ENCODE measurements around the gene IGF2BP2.

The IGF2BP2 gene

DNA sequence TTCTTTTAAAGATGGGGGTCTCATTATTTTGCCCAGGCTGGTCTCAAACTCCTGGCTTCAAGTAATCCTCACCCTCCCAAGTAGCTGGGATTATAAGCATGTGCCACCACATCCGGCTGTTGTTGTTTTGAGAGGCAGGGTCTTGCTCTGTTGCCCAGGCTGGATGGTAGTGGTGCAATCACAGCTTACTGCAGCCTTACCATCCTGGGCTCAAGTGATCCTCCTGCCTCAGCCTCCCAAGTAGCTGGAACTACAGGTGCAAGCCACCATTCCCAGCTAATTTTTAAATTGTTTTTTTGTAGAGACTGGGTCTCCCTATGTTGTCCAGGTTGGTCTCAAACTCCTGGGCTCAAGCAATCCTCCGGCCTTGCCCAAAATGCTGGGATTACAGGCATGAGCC is 133.2 kb downstream of the IGF2BP2 start:
- H3K27ac ChIP-seq (replicated peaks; ENCODE audit: low read length): no peak overlapping the region
- no peak overlapping the region for H3K18ac ChIP-seq (ENCODE audit: low read length)
- H3K14ac ChIP-seq (ENCODE audit: low read length): no peak overlapping the region
- no peak overlapping the region for H2AFZ ChIP-seq (ENCODE audit: low read length)
- H3K79me1 ChIP-seq (ENCODE audit: low read depth, low read length): peaks cover 3% of the 10 kb centered on the region
- no peak overlapping the region for H2BK5ac ChIP-seq (ENCODE audit: low read length)
- no peak for DNase-seq (ENCODE audit: low spot score)
- H2BK120ac ChIP-seq (ENCODE audit: low read depth, low read length): no peak overlapping the region
- H3K36me3 ChIP-seq (replicated peaks in 1 of 2; ENCODE audit: control insufficient read depth in 2 of 2, insufficient read depth in 2 of 2, low read length in 2 of 2): peaks cover 24 to 86% of the 10 kb centered on the region in 2 donors
- H3K4me1 ChIP-seq (ENCODE audit: control insufficient read depth in 2 of 2, insufficient read depth in 1 of 2, low read depth in 1 of 2, low read length in 2 of 2): peaks cover 4 to 9% of the 10 kb centered on the region in 2 donors
- H3K4me2 ChIP-seq (ENCODE audit: insufficient read depth, low read length, poor library complexity, severe bottlenecking): no peak overlapping the region
- H3K23ac ChIP-seq (ENCODE audit: low read depth, low read length, poor library complexity): no peak overlapping the region
- H4K91ac ChIP-seq (ENCODE audit: low read depth, low read length, poor library complexity): no peak overlapping the region
- no peak overlapping the region for H2AK5ac ChIP-seq (ENCODE audit: low read depth, low read length)
- H2BK15ac ChIP-seq (ENCODE audit: low read length): no peak overlapping the region
- no peak overlapping the region for H3K4ac ChIP-seq (ENCODE audit: low read length)
- H4K8ac ChIP-seq (ENCODE audit: low read depth, low read length): no peak overlapping the region
- H3K27me3 ChIP-seq (ENCODE audit: control insufficient read depth in 3 of 3, insufficient read depth in 3 of 3, low read depth in 1 of 3, low read length in 3 of 3): no peaks in the 10 kb centered on the region
- H3K9me3 ChIP-seq (replicated peaks in 1 of 2; ENCODE audit: control insufficient read depth in 2 of 2, insufficient read depth in 1 of 2, low read depth in 1 of 2, low read length in 2 of 2): no peaks in the 10 kb centered on the region
- H2BK12ac ChIP-seq (ENCODE audit: low read length): no peak overlapping the region
- no peak overlapping the region for H3K4me3 ChIP-seq (ENCODE audit: low read length in 2 of 2)
- no CpG with 5 or more reads among the region's 2 CpGs for WGBS, 2 donors (ENCODE audit: extremely low coverage in 2 of 2, insufficient read length in 2 of 2, insufficient replicate concordance in 1 of 2)
- no peak overlapping the region for H3K9ac ChIP-seq (ENCODE audit: low read depth, low read length, poor library complexity)

DNA sequence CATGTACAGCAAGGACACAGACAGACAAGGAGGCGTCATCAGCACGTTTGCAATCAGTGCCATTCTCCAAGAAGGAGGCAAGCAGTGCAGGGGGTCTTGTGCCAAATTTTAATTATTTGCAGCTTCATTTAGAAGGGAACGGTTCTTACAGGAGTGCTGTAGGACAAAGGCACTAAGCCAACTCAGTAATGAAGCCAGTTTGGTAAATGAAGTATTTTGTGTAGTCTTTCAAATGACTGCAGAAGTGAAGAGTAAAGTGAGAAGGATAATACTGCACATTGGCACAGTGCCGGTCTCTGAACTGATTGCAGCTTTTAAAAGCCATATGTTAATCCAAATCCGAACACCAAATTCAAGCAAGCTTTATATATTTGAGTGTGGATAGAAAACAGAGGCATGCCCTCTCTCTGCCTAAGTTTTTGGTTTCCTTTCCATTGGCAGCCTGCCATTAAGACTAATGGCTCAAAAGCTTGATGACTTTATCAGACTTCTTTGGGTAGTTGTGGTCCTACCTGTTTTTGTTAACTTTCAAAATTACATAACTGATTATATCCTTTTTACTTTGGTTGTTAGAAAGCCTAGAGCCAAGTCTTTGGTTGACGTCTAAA is 137.5 kb downstream of the IGF2BP2 start:
- Histone ChIP-seq H3K4me2 (ENCODE audit: insufficient read depth, low read length, poor library complexity, severe bottlenecking) (no peak overlapping the region), H3K14ac (ENCODE audit: low read length) (no peak overlapping the region), H2AFZ (ENCODE audit: low read length) (no peak overlapping the region), H3K27ac (replicated peaks; ENCODE audit: low read length) (no peak overlapping the region), H3K4me3 (ENCODE audit: low read length in 2 of 2) (no peak overlapping the region), H4K91ac (ENCODE audit: low read depth, low read length, poor library complexity) (no peak overlapping the region), H3K27me3 (ENCODE audit: control insufficient read depth in 3 of 3, insufficient read depth in 3 of 3, low read depth in 1 of 3, low read length in 3 of 3) (no peaks in the 10 kb centered on the region), H3K4me1 (ENCODE audit: control insufficient read depth in 2 of 2, insufficient read depth in 1 of 2, low read depth in 1 of 2, low read length in 2 of 2) (peaks cover 4 to 9% of the 10 kb centered on the region in 2 donors), H3K79me1 (ENCODE audit: low read depth, low read length) (peaks cover 3% of the 10 kb centered on the region), H2BK12ac (ENCODE audit: low read length) (no peak overlapping the region), H3K4ac (ENCODE audit: low read length) (no peak overlapping the region), H2BK15ac (ENCODE audit: low read length) (no peak overlapping the region), H3K36me3 (replicated peaks in 1 of 2; ENCODE audit: control insufficient read depth in 2 of 2, insufficient read depth in 2 of 2, low read length in 2 of 2) (peaks cover 34 to 94% of the 10 kb centered on the region in 2 donors), H3K23ac (ENCODE audit: low read depth, low read length, poor library complexity) (no peak overlapping the region), H3K18ac (ENCODE audit: low read length) (no peak overlapping the region), H4K8ac (ENCODE audit: low read depth, low read length) (no peak overlapping the region), H3K9ac (ENCODE audit: low read depth, low read length, poor library complexity) (no peak overlapping the region), H2BK120ac (ENCODE audit: low read depth, low read length) (no peak overlapping the region), H2AK5ac (ENCODE audit: low read depth, low read length) (no peak overlapping the region), H3K9me3 (replicated peaks in 1 of 2; ENCODE audit: control insufficient read depth in 2 of 2, insufficient read depth in 1 of 2, low read depth in 1 of 2, low read length in 2 of 2) (peaks cover 0 to 8% of the 10 kb centered on the region in 2 donors), H2BK5ac (ENCODE audit: low read length) (no peak overlapping the region)
- DNase-seq (ENCODE audit: low spot score): no peak
- WGBS, 2 donors (ENCODE audit: extremely low coverage in 2 of 2, insufficient read length in 2 of 2, insufficient replicate concordance in 1 of 2): no CpG with 5 or more reads among the region's 6 CpGs

DNA sequence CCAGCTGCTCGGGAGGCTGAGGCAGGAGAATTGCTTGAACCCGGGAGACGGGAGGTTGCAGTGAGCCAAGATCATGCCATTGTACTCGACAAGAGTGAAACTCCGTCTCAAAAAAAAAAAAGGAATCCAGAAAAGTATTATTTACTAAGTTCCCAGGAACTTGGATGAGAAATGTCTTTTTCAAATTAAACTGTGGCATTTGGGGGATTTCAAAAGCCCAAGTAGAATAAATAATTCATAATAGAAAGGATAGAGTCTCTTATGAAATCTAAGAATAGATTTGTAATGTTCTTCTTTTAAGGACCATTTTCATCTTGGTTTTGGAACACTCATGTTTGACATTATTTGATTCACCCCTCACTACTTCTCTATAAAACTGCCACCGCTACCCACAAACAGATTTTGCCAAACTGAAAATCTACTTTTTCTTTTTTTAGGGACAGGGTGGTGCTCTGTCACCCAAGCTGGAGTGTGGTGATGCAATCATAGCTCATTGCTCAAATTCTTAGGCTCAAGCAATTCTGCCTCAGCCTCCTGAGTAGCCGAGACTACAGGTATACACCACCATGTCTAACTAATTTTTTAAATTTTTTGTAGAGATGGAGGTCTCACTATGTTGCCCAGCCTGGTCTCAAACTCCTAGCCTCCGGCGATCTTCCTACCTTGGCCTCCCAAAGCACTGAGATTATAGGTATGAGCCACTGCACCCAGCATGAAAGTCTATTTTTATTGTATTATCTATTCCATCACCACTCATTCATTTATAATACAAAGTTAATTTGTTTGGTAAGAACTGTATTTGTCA is 139.4 kb downstream of the IGF2BP2 start:
- no peak for DNase-seq (ENCODE audit: low spot score)
- no peak overlapping the region for H3K9ac ChIP-seq (ENCODE audit: low read depth, low read length, poor library complexity)
- H2BK120ac ChIP-seq (ENCODE audit: low read depth, low read length): no peak overlapping the region
- no peak overlapping the region for H2AK5ac ChIP-seq (ENCODE audit: low read depth, low read length)
- no peak overlapping the region for H3K18ac ChIP-seq (ENCODE audit: low read length)
- H3K27me3 ChIP-seq (ENCODE audit: control insufficient read depth in 3 of 3, insufficient read depth in 3 of 3, low read depth in 1 of 3, low read length in 3 of 3): no peaks in the 10 kb centered on the region
- peaks cover 3% of the 10 kb centered on the region for H3K79me1 ChIP-seq (ENCODE audit: low read depth, low read length)
- no peak overlapping the region for H3K23ac ChIP-seq (ENCODE audit: low read depth, low read length, poor library complexity)
- no peak overlapping the region for H3K4me2 ChIP-seq (ENCODE audit: insufficient read depth, low read length, poor library complexity, severe bottlenecking)
- H2BK5ac ChIP-seq (ENCODE audit: low read length): no peak overlapping the region
- peaks cover 28 to 96% of the 10 kb centered on the region in 2 donors for H3K36me3 ChIP-seq (replicated peaks in 1 of 2; ENCODE audit: control insufficient read depth in 2 of 2, insufficient read depth in 2 of 2, low read length in 2 of 2)
- no peak overlapping the region for H2BK12ac ChIP-seq (ENCODE audit: low read length)
- no peak overlapping the region for H3K4me3 ChIP-seq (ENCODE audit: low read length in 2 of 2)
- WGBS, 2 donors (ENCODE audit: extremely low coverage in 2 of 2, insufficient read length in 2 of 2, insufficient replicate concordance in 1 of 2): no CpG with 5 or more reads among the region's 9 CpGs
- H3K4me1 ChIP-seq (ENCODE audit: control insufficient read depth in 2 of 2, insufficient read depth in 1 of 2, low read depth in 1 of 2, low read length in 2 of 2): peaks cover 4 to 9% of the 10 kb centered on the region in 2 donors
- no peak overlapping the region for H2BK15ac ChIP-seq (ENCODE audit: low read length)
- no peak overlapping the region for H4K8ac ChIP-seq (ENCODE audit: low read depth, low read length)
- no peak overlapping the region for H4K91ac ChIP-seq (ENCODE audit: low read depth, low read length, poor library complexity)
- no peak overlapping the region for H2AFZ ChIP-seq (ENCODE audit: low read length)
- no peak overlapping the region for H3K14ac ChIP-seq (ENCODE audit: low read length)
- H3K9me3 ChIP-seq (replicated peaks in 1 of 2; ENCODE audit: control insufficient read depth in 2 of 2, insufficient read depth in 1 of 2, low read depth in 1 of 2, low read length in 2 of 2): peaks cover 0 to 17% of the 10 kb centered on the region in 2 donors
- no peak overlapping the region for H3K27ac ChIP-seq (replicated peaks; ENCODE audit: low read length)
- H3K4ac ChIP-seq (ENCODE audit: low read length): no peak overlapping the region

DNA sequence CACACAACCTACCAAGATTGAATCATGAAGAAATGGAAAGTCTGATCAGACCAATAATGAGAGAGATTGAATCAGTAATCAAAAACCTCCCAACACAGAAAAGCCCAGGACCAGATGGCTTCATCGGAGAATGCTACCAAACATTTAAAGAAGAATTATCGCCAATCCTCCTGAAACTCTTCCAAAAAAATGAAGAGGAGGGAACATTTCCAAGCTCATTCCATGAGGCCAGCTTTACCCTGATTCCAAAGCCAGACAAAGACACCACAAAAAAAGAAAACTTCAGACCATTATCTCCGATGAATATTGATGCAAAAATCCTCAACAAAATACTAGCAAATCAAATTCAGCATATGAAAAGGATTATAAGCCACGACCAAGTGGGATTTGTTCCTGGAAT is 144.6 kb downstream of the IGF2BP2 start:
- Histone ChIP-seq H2AK5ac (ENCODE audit: low read depth, low read length) (no peak overlapping the region), H3K4me1 (ENCODE audit: control insufficient read depth in 2 of 2, insufficient read depth in 1 of 2, low read depth in 1 of 2, low read length in 2 of 2) (no peaks in the 10 kb centered on the region), H3K23ac (ENCODE audit: low read depth, low read length, poor library complexity) (no peak overlapping the region), H3K36me3 (replicated peaks in 1 of 2; ENCODE audit: control insufficient read depth in 2 of 2, insufficient read depth in 2 of 2, low read length in 2 of 2) (peaks cover 20 to 94% of the 10 kb centered on the region in 2 donors), H3K27ac (replicated peaks; ENCODE audit: low read length) (no peak overlapping the region), H3K18ac (ENCODE audit: low read length) (no peak overlapping the region), H2BK12ac (ENCODE audit: low read length) (no peak overlapping the region), H4K8ac (ENCODE audit: low read depth, low read length) (no peak overlapping the region), H3K27me3 (ENCODE audit: control insufficient read depth in 3 of 3, insufficient read depth in 3 of 3, low read depth in 1 of 3, low read length in 3 of 3) (no peaks in the 10 kb centered on the region), H3K79me1 (ENCODE audit: low read depth, low read length) (no peaks in the 10 kb centered on the region), H3K4me3 (ENCODE audit: low read length in 2 of 2) (no peak overlapping the region), H3K9me3 (replicated peaks in 1 of 2; ENCODE audit: control insufficient read depth in 2 of 2, insufficient read depth in 1 of 2, low read depth in 1 of 2, low read length in 2 of 2) (peaks cover 0 to 43% of the 10 kb centered on the region in 2 donors), H3K4me2 (ENCODE audit: insufficient read depth, low read length, poor library complexity, severe bottlenecking) (no peak overlapping the region), H3K14ac (ENCODE audit: low read length) (no peak overlapping the region), H3K9ac (ENCODE audit: low read depth, low read length, poor library complexity) (no peak overlapping the region), H4K91ac (ENCODE audit: low read depth, low read length, poor library complexity) (no peak overlapping the region), H2BK120ac (ENCODE audit: low read depth, low read length) (no peak overlapping the region), H2BK5ac (ENCODE audit: low read length) (no peak overlapping the region), H2AFZ (ENCODE audit: low read length) (no peak overlapping the region), H3K4ac (ENCODE audit: low read length) (no peak overlapping the region), H2BK15ac (ENCODE audit: low read length) (no peak overlapping the region)
- no CpG with 5 or more reads among the region's 4 CpGs for WGBS, 2 donors (ENCODE audit: extremely low coverage in 2 of 2, insufficient read length in 2 of 2, insufficient replicate concordance in 1 of 2)
- DNase-seq (ENCODE audit: low spot score): no peak

Measured in neuronal stem cell (in vitro differentiated cells).